Activated T-cell treated with anti-CD3 and anti-CD28 coated beads, Interleukin-2, amount 50 U/mL, for 24 hours (primary cell): ENCODE results near the gene PROKR2.

Source experiments
- DNase-seq: peaks from one replicate; pipeline ENCODE4 v3.0.0-alpha.2; 2020
- H3K27ac Mint-ChIP-seq: 2 replicates; pipeline ENCODE4 v1.8.0; 2020; ENCODE audit warnings: mild to moderate bottlenecking, mixed read lengths
- H3K27me3 Mint-ChIP-seq: 2 replicates; pipeline ENCODE4 v1.8.0; 2020; ENCODE audit warnings: mixed read lengths
- H3K36me3 Mint-ChIP-seq: 2 replicates; pipeline ENCODE4 v1.8.0; 2020; ENCODE audit warnings: low read depth, mixed read lengths
- H3K4me1 Mint-ChIP-seq: 2 replicates; pipeline ENCODE4 v1.8.0; 2020; ENCODE audit warnings: low read depth, mixed read lengths
- H3K4me3 Mint-ChIP-seq: 2 replicates; pipeline ENCODE4 v1.8.0; 2020; ENCODE audit warnings: mild to moderate bottlenecking, moderate library complexity, mixed read lengths
- H3K9me3 Mint-ChIP-seq: 2 replicates; pipeline ENCODE4 v1.8.0; 2020; ENCODE audit warnings: mixed read lengths

The PROKR2 gene

DNA sequence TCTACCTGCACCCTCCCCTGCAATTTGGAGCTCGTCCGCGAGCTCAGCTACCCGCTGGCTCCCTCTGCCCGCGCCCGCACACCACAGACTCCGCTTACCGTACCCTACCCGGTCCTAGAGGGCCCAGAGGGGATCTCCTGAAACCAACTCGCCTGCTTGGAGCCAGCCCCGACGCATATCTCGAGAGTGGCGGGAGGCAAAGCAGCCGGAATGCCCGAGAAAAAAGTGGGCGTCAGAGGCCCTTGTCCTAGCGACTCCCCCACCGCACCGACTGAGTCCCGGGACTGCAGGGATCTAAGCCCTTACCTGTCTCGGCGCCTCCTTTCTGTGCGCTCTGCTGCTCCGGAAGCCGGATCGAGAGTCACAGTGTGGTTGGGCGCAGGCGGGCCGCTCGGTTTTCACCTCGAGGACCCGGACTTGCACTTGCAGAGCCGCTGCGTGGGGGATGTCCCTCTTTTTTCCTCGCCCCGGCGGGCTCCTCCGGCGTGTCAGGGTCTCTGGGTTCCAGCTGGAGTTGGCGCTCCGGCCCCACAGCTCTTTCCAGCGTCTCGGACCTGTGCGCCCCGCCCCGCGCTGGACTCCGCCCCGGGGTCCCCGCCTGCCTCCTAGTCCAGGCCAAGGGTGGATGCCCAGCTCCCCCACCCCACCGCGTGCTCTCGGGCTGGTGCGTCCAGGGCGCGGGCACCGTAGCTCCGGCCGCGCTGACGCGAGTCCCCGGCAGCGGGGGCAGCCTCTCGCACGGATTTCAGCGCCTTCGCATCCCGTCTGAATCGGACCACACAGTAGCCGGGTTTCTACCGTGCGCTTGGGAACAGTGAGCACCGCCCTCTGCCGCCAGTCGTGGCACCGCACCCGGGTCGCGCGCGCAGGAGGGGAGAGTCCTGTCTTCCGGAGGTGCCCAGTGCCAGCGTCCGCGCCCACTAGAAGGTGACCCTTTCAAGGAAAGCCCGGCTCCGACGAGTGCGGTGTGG is at the start of gene PROKR2:
Gene PROKR2 (minus strand): TSS at position 767 of the 971 bp plus-strand sequence. CDS start 2,585 bp downstream, outside the sequence.
- no peak for DNase-seq
- Mint-ChIP-seq H3K27ac (no peak within 1 kb of the TSS), H3K4me1 (peaks cover 9% of the 10 kb centered on the region), H3K4me3 (peak within 1 kb of the TSS; percentile 36), H3K36me3 (no peaks in the 10 kb centered on the region), H3K27me3 (peaks cover 74% of the 10 kb centered on the region), H3K9me3 (no peaks in the 10 kb centered on the region)

DNA sequence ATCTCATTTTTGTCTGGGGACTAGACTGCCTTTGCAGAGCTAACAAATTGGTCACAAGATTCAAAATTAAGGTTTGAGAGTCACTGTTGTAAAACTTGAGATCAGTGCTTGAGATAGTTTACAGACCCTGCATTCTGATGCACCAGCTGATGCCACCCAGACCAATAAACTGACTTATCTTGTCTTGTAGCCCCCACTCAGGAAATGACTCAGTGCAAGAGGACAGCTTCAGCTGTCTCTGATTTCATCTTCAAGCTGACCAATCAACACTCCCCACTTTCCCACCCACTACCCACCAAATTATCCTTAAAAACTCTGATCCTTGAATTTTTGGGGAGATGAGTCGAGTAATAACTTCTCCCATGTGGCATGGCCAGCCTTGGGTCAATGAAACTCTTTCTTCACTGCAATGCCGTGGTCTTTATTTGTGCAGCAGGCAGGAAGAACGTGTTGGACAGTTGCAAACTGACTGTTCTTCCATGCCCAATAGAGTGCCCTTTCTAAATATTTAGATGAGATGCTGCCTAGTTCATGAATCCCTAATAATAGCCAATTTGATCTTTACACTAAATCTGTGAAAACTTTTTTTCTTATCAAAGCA is 48.3 kb upstream of the PROKR2 start:
- H3K36me3 Mint-ChIP-seq: no peaks in the 10 kb centered on the region
- H3K4me3 Mint-ChIP-seq: no peak overlapping the region
- H3K4me1 Mint-ChIP-seq: peaks cover 7% of the 10 kb centered on the region
- H3K27ac Mint-ChIP-seq: no peak overlapping the region
- peaks cover 41% of the 10 kb centered on the region for H3K27me3 Mint-ChIP-seq
- no peak for DNase-seq
- H3K9me3 Mint-ChIP-seq: peaks cover 11% of the 10 kb centered on the region

DNA sequence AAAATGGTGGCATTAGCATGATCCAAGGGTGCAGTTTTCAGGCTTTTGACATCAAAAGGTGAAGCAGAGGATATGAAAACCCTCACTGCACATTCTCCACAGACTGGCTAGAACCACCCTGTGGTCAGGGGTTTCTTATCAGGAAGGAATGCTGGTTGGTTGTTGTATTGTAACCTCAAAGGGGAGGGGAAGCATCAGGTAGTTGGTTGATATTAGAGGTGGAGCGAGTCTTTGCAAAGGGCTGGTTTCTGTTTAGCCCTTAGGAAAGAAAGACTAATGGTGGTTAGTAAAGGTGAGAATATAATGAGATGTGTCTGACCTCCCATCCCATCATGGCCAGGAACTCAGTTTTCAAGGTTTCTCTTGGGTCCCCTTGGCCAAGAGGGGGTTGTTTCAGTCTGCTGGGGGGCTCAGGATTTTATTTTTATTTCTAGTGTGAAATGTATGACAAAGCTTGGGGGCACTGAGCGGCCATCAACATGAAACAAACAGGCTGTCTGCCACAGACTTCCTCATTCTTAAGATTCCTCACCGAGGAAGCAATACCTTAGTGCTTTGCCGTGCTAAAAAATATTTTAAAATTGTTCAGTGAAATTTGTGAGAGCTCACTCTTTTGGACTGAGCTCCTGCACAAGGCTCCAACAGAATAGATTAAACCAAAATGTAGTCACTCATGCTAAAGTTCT is 47.5 kb upstream of the PROKR2 start:
- Mint-ChIP-seq H3K36me3 (no peaks in the 10 kb centered on the region), H3K4me1 (no peaks in the 10 kb centered on the region), H3K27ac (no peak overlapping the region), H3K27me3 (peaks cover 36% of the 10 kb centered on the region), H3K9me3 (peaks cover 13% of the 10 kb centered on the region), H3K4me3 (no peak overlapping the region)
- no peak for DNase-seq

DNA sequence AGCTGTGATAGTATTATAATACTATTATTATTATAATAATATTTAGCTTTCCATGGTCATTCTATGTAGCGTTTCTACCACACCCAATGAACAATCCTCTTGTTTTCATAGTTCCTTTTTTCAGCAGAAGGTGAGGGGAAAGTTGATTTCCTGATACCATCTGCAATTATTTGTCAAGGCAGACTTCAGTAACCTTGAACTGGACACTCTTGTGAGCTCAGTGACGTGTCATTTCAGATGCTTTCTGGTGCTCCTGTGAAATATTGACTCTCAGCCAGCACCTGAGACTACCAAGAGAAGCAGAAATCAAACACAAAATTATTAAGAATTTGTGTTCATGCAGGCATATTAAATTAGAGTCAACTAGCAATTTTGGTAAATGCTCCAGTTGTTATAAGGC is 46.0 kb upstream of the PROKR2 start:
- Mint-ChIP-seq H3K27ac (no peak overlapping the region), H3K9me3 (peaks cover 13% of the 10 kb centered on the region), H3K27me3 (peaks cover 36% of the 10 kb centered on the region), H3K36me3 (no peaks in the 10 kb centered on the region), H3K4me3 (no peak overlapping the region), H3K4me1 (peaks cover 3% of the 10 kb centered on the region)
- DNase-seq: no peak

DNA sequence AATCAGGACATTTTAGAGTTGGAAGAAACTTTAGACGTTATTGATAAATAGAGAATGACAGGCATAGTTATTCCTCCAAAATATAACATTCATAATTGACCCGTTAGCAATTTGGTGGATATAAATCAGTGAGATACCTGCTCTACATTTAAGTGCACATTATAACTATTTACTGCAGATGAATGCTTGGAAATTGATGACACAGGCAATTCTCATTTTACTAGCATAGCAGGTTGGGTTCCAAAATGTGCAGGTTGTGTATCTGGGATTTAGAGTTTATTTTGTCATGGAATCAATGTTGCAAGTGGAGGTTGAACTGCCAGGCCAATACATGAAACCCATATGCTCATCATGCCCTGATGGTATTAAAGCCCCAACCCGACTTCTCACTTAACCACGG is 44.4 kb upstream of the PROKR2 start:
- H3K9me3 Mint-ChIP-seq: peaks cover 13% of the 10 kb centered on the region
- H3K27me3 Mint-ChIP-seq: peaks cover 35% of the 10 kb centered on the region
- no peaks in the 10 kb centered on the region for H3K36me3 Mint-ChIP-seq
- H3K27ac Mint-ChIP-seq: no peak overlapping the region
- H3K4me3 Mint-ChIP-seq: no peak overlapping the region
- H3K4me1 Mint-ChIP-seq: peaks cover 12% of the 10 kb centered on the region
- DNase-seq: no peak

DNA sequence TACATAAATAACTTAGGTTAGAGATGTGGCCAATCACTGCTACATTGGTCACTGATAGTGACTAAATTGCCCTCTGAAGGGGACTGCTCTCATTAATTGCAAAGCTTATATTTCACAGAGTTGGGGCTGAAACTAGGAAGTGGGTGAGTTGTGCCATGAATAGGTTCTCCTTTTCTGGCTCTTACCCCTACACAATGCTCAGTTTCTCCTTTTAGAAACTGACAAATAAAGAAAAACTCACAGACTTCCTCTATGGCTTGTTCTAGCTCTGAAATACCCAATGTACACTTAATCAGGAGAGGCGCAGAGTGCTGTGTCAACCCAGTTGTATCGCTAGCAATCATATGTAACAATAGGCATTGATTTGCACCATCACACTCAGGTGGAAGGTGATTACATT is 41.2 kb upstream of the PROKR2 start:
- H3K36me3 Mint-ChIP-seq: no peaks in the 10 kb centered on the region
- H3K9me3 Mint-ChIP-seq: peaks cover 6% of the 10 kb centered on the region
- H3K4me3 Mint-ChIP-seq: no peak overlapping the region
- no peak for DNase-seq
- H3K4me1 Mint-ChIP-seq: peaks cover 34% of the 10 kb centered on the region
- no peak overlapping the region for H3K27ac Mint-ChIP-seq
- peaks cover 24% of the 10 kb centered on the region for H3K27me3 Mint-ChIP-seq

DNA sequence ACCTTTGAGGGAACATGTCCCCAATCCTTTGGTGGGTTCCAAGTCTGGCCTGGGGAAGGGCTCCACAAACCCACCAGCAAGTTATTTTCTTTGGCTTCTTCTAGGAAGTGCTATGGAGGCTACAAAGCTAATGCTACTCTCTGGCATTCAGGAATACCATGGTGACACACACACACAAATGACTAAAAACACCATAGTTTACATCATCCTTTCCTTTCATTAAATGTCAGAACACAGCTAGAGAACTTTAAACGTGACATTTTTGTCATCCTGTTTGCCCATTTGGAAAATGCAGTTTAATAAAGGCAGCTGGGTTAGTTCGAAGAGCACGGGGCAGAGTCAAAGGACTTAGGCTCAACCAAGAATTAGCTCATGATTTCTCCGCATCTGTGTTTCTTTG is 40.2 kb upstream of the PROKR2 start:
- peaks cover 6% of the 10 kb centered on the region for H3K9me3 Mint-ChIP-seq
- H3K27ac Mint-ChIP-seq: no peak overlapping the region

DNA sequence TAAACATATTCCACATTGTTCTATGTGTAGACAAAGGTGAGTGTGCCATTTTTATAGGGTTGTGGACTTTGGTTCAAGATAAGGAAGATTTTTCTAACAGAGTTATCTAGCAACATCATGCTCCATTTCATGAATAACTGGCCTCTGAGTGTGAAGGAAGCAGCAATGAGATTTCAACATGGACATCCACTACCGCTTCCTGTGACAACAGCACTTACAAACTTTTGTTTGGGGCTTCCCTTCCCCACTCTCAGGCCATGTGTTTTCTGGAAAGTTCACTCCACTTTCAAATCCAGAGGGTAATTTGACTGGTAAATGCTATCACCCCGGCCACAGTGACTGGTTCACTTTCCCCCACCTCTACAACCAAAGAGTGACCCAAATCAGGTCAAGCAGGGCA is 38.1 kb upstream of the PROKR2 start:
- H3K27me3 Mint-ChIP-seq: peaks cover 26% of the 10 kb centered on the region
- peaks cover 2% of the 10 kb centered on the region for H3K9me3 Mint-ChIP-seq
- no peak for DNase-seq
- H3K4me1 Mint-ChIP-seq: peaks cover 35% of the 10 kb centered on the region
- no peak overlapping the region for H3K4me3 Mint-ChIP-seq
- peak overlapping the region; percentile 70 for H3K27ac Mint-ChIP-seq
- H3K36me3 Mint-ChIP-seq: no peaks in the 10 kb centered on the region

More for the DNA sequence above, 40.2 kb upstream of the PROKR2 start:
- Mint-ChIP-seq H3K4me3 (no peak overlapping the region), H3K36me3 (no peaks in the 10 kb centered on the region), H3K4me1 (peaks cover 35% of the 10 kb centered on the region), H3K27me3 (peaks cover 29% of the 10 kb centered on the region)
- DNase-seq: no peak

DNA sequence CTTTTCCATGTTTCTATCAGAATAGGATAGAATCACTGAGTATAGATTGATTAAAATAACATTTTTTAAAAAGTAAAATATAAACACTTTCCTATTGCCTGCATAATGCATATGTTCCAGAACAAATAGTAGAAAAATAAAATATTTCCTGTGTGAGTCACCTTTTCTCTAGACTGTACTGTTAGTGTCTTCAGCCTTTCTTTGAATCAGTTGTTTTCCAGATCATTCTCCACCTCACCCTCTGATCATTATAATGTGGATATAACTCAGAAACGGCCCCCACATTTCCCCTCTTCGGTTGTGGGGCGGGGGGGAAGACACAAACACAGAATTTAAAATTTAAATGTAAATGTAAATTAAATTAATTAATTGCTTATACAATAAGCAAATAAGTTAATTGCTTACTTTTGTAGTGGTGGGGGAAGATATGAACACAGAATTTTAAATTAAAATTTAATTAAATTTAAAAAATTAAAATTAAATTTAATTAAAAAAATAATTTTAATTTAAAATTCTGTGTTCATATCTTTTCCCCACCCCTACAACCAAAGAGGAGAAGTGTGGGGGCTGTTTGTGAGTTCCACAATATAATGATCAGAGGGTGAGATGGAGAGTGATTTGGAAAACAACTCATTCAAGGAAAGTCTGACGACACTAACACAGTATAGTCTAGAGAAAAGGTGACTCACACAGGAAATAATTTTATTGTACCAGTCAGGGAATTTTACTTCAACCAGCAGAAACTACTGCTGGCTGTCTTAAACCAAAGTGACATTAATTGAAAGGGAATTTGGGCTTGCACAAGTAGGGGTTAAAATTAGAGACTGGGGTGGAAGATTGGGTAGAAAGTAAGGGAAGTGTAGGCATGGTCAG is 37.1 kb upstream of the PROKR2 start:
- Mint-ChIP-seq H3K4me1 (peaks cover 35% of the 10 kb centered on the region), H3K27ac (peak overlapping the region; percentile 70), H3K36me3 (no peaks in the 10 kb centered on the region), H3K27me3 (peaks cover 26% of the 10 kb centered on the region), H3K9me3 (no peaks in the 10 kb centered on the region), H3K4me3 (no peak overlapping the region)
- no peak for DNase-seq

DNA sequence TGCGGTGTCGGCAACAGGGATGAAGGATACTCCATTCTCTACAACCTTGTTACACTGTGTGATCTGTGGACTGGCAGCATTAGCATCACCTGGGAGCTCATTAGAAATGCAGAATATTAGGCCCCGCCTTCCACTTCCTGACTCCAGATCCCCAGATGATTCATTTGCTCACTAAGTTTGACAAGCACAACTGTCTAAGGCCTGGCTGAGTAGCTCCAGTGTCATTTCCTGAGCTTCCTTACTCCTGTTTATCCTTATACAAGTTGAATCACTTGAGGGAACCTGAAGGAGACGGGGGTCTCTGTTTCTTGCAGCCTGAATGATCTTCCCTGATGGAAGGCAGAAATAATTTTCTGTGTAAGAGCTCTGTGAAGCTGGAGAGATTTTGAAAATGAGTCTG is 32.7 kb upstream of the PROKR2 start:
- Mint-ChIP-seq H3K27me3 (peaks cover 19% of the 10 kb centered on the region), H3K36me3 (no peaks in the 10 kb centered on the region), H3K27ac (no peak overlapping the region), H3K9me3 (no peaks in the 10 kb centered on the region), H3K4me1 (peaks cover 12% of the 10 kb centered on the region), H3K4me3 (no peak overlapping the region)
- DNase-seq: no peak

DNA sequence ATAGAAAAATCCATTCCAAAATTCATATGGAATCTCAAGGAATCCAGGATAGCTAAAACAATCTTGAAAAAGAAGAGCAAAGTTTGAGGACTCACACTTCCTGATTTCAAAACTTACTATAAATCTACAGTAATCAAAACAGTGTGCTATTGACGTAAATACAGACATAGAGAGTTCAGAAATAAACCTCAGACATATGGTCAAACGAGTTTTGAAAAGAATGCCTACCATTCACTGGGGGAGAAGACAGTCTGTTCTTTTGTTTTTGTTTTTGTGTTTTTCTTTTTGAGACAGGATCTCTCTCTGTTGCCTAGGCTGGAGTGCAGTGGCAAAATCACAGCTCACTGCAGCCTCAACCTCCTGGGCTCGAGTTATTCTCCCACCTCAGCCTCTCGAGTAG is 25.3 kb upstream of the PROKR2 start:
- Mint-ChIP-seq H3K27me3 (peaks cover 28% of the 10 kb centered on the region), H3K4me1 (no peaks in the 10 kb centered on the region), H3K27ac (no peak overlapping the region), H3K36me3 (no peaks in the 10 kb centered on the region), H3K4me3 (no peak overlapping the region), H3K9me3 (peaks cover 2% of the 10 kb centered on the region)
- DNase-seq: no peak

DNA sequence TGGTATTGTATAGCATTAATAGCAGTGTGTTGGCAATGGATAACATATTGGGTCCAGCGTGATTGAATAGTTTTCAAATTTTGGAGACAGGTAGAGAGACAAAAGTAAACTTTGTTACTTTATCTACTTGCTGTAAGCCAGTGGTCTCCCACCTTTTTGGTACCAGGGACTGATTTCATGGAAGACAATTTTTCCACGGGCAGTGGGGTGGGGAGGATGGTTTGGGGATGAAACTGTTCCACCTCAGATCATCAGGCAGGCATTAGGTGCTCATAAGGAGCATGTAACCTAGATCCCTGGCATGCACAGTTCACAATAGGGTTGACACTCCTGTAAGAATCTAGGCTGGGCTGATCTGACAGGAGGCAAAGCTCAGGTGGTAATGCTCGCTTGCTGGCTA is 14.6 kb upstream of the PROKR2 start:
- no peaks in the 10 kb centered on the region for H3K36me3 Mint-ChIP-seq
- H3K27ac Mint-ChIP-seq: no peak overlapping the region
- no peaks in the 10 kb centered on the region for H3K9me3 Mint-ChIP-seq
- H3K27me3 Mint-ChIP-seq: peaks cover 44% of the 10 kb centered on the region
- no peak overlapping the region for H3K4me3 Mint-ChIP-seq
- no peak for DNase-seq
- no peaks in the 10 kb centered on the region for H3K4me1 Mint-ChIP-seq

DNA sequence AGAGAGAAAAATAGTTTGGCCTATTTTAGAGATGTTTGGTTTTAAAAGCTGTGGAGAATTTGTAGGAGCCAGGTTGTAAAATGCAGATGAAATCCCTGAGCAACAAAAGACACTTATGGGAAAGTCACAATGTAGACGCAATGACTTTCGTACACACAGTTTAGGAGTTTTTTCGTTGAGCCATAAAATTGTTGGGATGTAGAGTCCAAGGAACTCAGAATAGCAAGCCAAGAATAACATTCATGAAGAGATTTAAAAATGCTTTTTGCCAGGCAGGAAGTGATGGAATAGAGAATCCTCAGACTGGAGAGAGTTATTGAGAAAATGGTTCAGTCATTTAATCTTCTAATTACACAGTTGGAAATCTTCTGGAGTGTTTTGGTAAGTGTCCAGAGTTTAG is 11.5 kb upstream of the PROKR2 start:
- no peaks in the 10 kb centered on the region for H3K4me1 Mint-ChIP-seq
- H3K9me3 Mint-ChIP-seq: no peaks in the 10 kb centered on the region
- no peak overlapping the region for H3K27ac Mint-ChIP-seq
- no peaks in the 10 kb centered on the region for H3K36me3 Mint-ChIP-seq
- peaks cover 31% of the 10 kb centered on the region for H3K27me3 Mint-ChIP-seq
- no peak for DNase-seq
- no peak overlapping the region for H3K4me3 Mint-ChIP-seq

DNA sequence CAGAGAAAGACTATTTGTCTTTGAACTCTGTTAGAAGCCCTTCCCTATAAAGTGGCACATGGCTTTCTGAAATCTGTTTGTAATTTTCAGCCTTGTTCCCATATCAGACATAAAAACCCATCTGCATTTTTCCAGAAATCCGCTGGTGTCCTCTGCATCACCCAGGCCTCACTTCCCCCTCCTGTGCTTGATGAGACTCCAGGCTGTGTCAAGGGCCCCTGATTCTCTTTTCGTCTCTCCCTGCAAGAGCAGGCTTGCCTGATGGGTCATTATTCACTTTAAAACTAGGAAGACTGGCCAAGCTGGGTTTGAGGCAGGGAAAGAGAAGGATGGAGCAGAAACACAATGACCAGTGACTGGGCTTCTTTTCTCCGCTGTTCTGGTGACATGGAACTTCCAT is 10.6 kb upstream of the PROKR2 start:
- DNase-seq: no peak
- no peaks in the 10 kb centered on the region for H3K4me1 Mint-ChIP-seq
- no peak overlapping the region for H3K4me3 Mint-ChIP-seq
- H3K36me3 Mint-ChIP-seq: no peaks in the 10 kb centered on the region
- no peak overlapping the region for H3K27ac Mint-ChIP-seq
- peaks cover 31% of the 10 kb centered on the region for H3K27me3 Mint-ChIP-seq
- H3K9me3 Mint-ChIP-seq: no peaks in the 10 kb centered on the region
